DOHH2 (cell line): Measurements from ENCODE around the gene RIN1.

Experiments
- H3F3A ChIP-seq: fragments of 200-600 bp; sonication (generic), shearing (Covaris generic); 2 replicates; pipeline ENCODE4 v1.6.0; 2016; ENCODE audit warnings: antibody characterized with exemption, mild to moderate bottlenecking; ENCODE audit not compliant: control insufficient read depth, insufficient read depth
- H3K27ac ChIP-seq: fragments of 200-600 bp; sonication (generic); 2 replicates; pipeline ENCODE4 v1.5.1; 2014; ENCODE audit warnings: low read depth, mild to moderate bottlenecking, low read length, moderate library complexity
- H3K27me3 ChIP-seq: fragments of 200-600 bp; sonication (generic); 2 replicates; pipeline ENCODE4 v1.6.1; 2014; ENCODE audit warnings: mild to moderate bottlenecking, low read length, mixed read lengths; ENCODE audit not compliant: control insufficient read depth
- H3K36me3 ChIP-seq: fragments of 200-600 bp; sonication (generic); 2 replicates; pipeline ENCODE4 v1.6.1; 2014; ENCODE audit warnings: mild to moderate bottlenecking, low read length, moderate library complexity, mixed read lengths; ENCODE audit not compliant: control insufficient read depth
- H3K4me1 ChIP-seq: fragments of 200-600 bp; sonication (generic); 2 replicates; pipeline ENCODE4 v1.6.1; 2014; ENCODE audit warnings: mild to moderate bottlenecking, low read length, mixed read lengths; ENCODE audit not compliant: control insufficient read depth
- H3K4me2 ChIP-seq: fragments of 200-600 bp; sonication (generic); 2 replicates; pipeline ENCODE4 v1.6.0; 2014; ENCODE audit warnings: mild to moderate bottlenecking, low read length, moderate library complexity
- H3K4me3 ChIP-seq: fragments of 200-600 bp; sonication (generic); 2 replicates; pipeline ENCODE4 v1.5.1; 2014; ENCODE audit warnings: mild to moderate bottlenecking, low read length, mixed read lengths
- H3K79me2 ChIP-seq: fragments of 200-600 bp; sonication (generic); 2 replicates; pipeline ENCODE4 v1.6.1; 2014; ENCODE audit warnings: mild to moderate bottlenecking, low read length, mixed read lengths; ENCODE audit not compliant: control insufficient read depth
- H3K9me2 ChIP-seq: fragments of 200-600 bp; sonication (generic); replicated peaks from 2 replicates; pipeline ENCODE4 v1.6.1; 2014; ENCODE audit warnings: mild to moderate bottlenecking, low read length, mixed read lengths; ENCODE audit not compliant: control insufficient read depth
- H3K9me3 ChIP-seq: fragments of 200-600 bp; sonication (generic); 2 replicates; pipeline ENCODE4 v1.6.1; 2014; ENCODE audit warnings: antibody characterized with exemption, low read length, mixed read lengths; ENCODE audit not compliant: control insufficient read depth, insufficient read depth
- H4K20me1 ChIP-seq: fragments of 200-600 bp; sonication (generic); 2 replicates; pipeline ENCODE4 v1.6.0; 2014; ENCODE audit warnings: low read depth, mild to moderate bottlenecking, antibody characterized with exemption, low read length, moderate library complexity; ENCODE audit not compliant: control insufficient read depth, insufficient read depth
- CTCF ChIP-seq: fragments of 200-600 bp; sonication (generic); IDR thresholded peaks from one replicate; pipeline ENCODE4 v1.5.1; 2014; ENCODE audit warnings: antibody characterized with exemption, mild to moderate bottlenecking, low read depth, low read length; ENCODE audit not compliant: poor library complexity, severe bottlenecking
- EZH2phosphoT487 ChIP-seq: fragments of 200-600 bp; sonication (generic); IDR thresholded peaks from 2 replicates; pipeline ENCODE4 v1.6.1; 2017; ENCODE audit warnings: borderline replicate concordance, mild to moderate bottlenecking, antibody characterized with exemption, low read length, moderate library complexity, mixed read lengths

The RIN1 gene

GRCh38 chr11:66317723-66318599, 18.3 kb downstream of the RIN1 start:
- H3K27ac ChIP-seq, result peak overlapping the region; percentile 94
- peaks cover 11% of the 10 kb centered on the region for H3F3A ChIP-seq
- peak overlapping the region; percentile 72 for H3K4me3 ChIP-seq
- peak overlapping the region; percentile 92 for H3K4me2 ChIP-seq
- no peaks in the 10 kb centered on the region for H3K36me3 ChIP-seq
- H3K9me3 ChIP-seq, result peaks cover 8% of the 10 kb centered on the region; the same call in 1 of the 2 replicates
- H3K27me3 ChIP-seq, result no peaks in the 10 kb centered on the region
- H3K79me2 ChIP-seq, result no peaks in the 10 kb centered on the region
- TF ChIP-seq CTCF (no peak), EZH2phosphoT487 (no peak)
- H3K4me1 ChIP-seq, result peaks cover 47% of the 10 kb centered on the region
- H4K20me1 ChIP-seq, result no peaks in the 10 kb centered on the region
- no peaks in the 10 kb centered on the region for H3K9me2 ChIP-seq

- Histone ChIP-seq H3K9me2 (no peaks in the 10 kb centered on the region), H3K4me2 (peak overlapping the region; percentile 92), H3K36me3 (no peaks in the 10 kb centered on the region), H3K9me3 (peaks cover 8% of the 10 kb centered on the region; the same call in 1 of the 2 replicates), H3K4me1 (peaks cover 49% of the 10 kb centered on the region), H3K27ac (peak overlapping the region; percentile 94), H3K4me3 (peak overlapping the region; percentile 72), H3K79me2 (no peaks in the 10 kb centered on the region), H3F3A (peaks cover 11% of the 10 kb centered on the region), H4K20me1 (no peaks in the 10 kb centered on the region), H3K27me3 (no peaks in the 10 kb centered on the region)
- TF ChIP-seq EZH2phosphoT487 (no peak), CTCF (no peak)
Observed at GRCh38 chr11:66317322-66317722, 18.9 kb downstream of the RIN1 start.

GRCh38 chr11:66316849-66317251, 19.4 kb downstream of the RIN1 start, which contains the start of gene CD248:
TSS of gene CD248 (minus strand) at chr11:66317044. CDS start at chr11:66317027, 17 bp downstream.
- Histone ChIP-seq H3K4me3 (peak within 1 kb of the TSS; percentile 72), H3K4me2 (peak within 1 kb of the TSS; percentile 92), H3K36me3 (no peaks in the 10 kb centered on the region), H3K27ac (peak within 1 kb of the TSS; percentile 94), H3K4me1 (peaks cover 49% of the 10 kb centered on the region), H3K9me2 (no peaks in the 10 kb centered on the region), H3F3A (peaks cover 11% of the 10 kb centered on the region), H3K79me2 (no peaks in the 10 kb centered on the region), H4K20me1 (no peaks in the 10 kb centered on the region), H3K27me3 (no peaks in the 10 kb centered on the region), H3K9me3 (peaks cover 7% of the 10 kb centered on the region; the same call in 1 of the 2 replicates)
- TF ChIP-seq EZH2phosphoT487, result no peak
- TF ChIP-seq CTCF, result no peak
